Stimulated activated CD4-positive, alpha-beta T cell treated with anti-CD3 and anti-CD28 coated beads, Interleukin-4, amount 100 ng/mL, for 4 hours (primary cell): ENCODE results near the gene PCDHA1.

Experiments used
- DNase-seq, 2 experiments: peaks; one replicate each; pipeline ENCODE4 v3.0.0-alpha.2; 2020

The PCDHA1 gene

GRCh38 chr5:140996060-140996459 lies 210.1 kb downstream of the PCDHA1 start:
- no peak for DNase-seq

GRCh38 chr5:140998921-140999410 lies 213.0 kb downstream of the PCDHA1 start:
- DNase-seq, result no peak

DNA sequence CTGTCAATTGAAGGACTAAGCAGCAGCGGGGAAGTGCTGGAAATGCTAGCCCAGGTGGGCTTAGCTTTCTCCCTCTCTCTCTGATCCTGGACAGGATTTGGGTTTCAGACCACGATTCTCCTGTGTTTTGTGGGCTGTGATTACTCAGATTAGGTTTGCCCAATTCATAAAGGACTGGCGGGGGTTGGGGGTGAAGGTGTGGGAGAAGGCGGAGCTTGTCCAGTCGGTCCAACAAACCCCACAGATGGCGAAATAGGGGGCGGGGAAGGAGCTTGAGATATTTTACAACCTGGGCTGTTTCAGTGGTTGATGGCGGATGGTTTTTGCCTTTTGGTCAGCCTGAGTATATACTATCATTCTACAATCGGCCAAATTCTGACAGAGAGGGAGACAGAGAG lies 215.5 kb downstream of the PCDHA1 start:
- DNase-seq, result no peak

GRCh38 chr5:141001844-141002604 lies 216.1 kb downstream of the PCDHA1 start:
- no peak for DNase-seq

DNA sequence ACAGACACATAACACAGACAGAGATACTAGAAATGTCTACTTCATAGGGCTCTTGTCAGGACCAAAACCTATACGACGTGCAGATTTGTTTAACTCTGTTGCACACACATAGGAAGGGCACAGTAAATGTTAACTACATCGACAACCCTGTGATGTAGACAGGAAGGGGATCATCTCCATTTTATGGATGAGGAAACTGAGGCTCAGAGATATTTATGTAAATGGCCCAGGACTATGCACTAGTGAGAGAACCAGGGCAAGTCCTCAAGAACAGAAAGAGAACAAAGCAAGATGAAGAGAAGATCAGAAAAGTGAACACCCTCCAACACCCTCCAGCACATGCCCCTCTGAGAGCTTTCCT lies 216.6 kb downstream of the PCDHA1 start:
- no peak for DNase-seq

DNA sequence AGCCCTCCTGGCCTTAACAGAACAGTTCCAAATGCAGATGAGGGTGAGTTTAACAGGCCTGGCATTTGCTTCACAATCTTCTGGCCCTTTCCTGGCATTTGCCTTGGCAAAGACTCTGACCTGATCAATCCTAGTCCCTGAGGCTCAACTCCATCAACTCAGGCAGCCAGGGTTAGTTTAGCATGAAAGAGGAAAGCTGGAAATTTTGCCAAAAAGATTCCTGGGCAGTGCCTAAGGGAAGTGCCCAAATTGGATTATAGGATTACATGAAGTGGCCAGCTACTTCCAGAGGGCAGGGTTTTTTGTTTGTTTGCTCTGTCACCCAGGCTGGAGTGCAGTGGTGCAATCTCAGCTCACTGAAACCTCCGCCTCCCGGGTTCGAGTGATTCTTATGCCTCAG lies 217.1 kb downstream of the PCDHA1 start:
- DNase-seq, result no peak

DNA sequence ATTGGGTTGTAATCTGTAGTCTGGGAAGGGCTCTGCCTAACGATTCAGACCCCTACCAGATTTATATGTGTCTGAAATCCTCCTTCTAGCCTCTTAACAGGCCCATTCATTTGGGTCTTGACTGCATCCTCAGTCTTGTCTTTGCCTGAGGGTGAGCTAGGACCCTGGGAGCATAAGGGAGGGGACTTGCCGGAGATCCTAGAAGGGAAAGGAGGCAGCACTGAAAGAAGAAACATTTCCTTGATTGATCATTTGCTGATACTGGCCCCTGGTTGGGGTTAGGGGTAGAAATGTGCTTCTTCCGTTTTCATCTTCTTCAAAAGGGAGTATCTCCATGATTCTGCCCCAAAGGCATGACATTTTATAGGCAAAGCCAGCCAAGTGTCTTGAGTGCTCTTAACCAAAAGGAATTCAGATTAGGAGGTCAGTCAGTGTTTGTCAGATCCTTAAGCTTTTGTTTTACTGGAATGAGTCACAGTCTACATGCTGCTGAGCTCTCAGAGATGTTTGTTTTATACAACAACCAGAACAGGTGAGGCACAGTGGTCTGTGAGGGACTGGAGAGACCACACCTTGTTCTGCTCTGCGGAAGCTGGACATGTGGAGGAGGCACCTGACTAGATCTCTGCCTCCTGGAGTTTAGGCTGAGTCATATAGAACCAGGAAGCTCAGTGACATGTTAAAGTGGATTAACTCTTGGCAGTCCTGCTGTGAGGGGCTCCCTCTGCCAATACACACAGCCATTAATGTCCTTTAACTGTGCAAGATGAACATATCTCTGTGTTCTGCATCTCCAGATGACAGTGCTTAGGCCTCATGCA lies 218.1 kb downstream of the PCDHA1 start:
- no peak for DNase-seq

DNA sequence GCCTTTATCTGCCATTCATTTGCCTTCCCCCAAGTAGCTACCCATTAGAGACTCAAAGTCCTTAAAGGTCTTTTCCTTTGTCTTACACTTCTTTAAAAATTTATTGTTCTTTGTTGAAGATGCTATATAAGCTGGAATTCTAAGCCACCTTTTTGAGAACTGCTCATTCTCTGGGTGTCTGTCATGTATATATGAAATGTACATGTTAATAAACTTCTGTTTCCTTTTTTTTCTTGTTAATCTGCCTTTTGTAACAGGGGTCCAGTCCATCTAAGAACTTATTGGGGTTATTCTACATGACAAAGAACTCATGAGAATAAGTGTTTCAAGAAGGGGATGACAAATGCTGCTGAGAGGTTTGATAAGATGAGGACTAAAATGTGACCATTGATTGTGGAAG lies 221.9 kb downstream of the PCDHA1 start:
- DNase-seq, result no peak

GRCh38 chr5:141010047-141010793 lies 224.3 kb downstream of the PCDHA1 start:
- no peak for DNase-seq

- DNase-seq, result no peak
Measured at GRCh38 chr5:141017943-141018342, 232.0 kb downstream of the PCDHA1 start.

DNA sequence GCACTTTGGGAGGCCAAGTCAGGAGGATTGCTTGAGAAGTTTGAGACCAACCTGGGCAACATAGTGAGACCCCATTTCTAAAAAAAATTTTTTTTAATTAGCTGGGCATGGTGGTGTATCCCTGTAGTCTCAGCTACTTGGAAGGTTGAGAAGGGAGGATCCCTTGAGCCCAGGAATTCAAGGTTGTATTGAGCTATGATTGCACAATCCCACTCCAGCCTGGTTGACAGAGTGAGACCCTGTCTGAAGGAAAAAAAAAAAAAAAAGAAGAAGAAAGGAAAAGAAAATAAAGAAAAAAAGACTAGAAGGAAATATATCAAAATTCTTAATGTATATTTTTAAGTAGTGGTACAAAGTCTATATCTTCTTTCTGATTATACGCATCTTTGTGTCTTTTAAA lies 236.4 kb downstream of the PCDHA1 start:
- DNase-seq, result no peak

DNA sequence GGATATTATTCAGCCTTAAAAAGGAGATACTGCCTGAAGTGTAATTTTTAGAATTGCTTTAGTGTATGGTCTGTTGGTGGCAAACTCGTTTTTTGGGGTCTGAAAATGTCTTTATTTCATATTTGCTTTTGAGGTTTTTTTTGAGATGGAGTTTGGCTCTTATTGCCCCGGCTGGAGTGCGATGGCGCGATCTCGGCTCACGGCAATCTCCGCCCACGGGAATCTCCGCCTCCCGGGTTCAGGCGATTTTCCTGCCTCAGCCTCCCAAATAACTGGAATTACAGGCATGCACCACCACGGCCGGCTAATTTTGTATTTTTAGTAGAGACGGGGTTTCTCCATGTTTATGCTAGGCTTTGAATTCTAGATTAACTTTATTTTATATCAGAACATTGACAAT lies 245.1 kb downstream of the PCDHA1 start:
- no peak for DNase-seq

- DNase-seq, result no peak
Measured at GRCh38 chr5:141032626-141033025, 246.7 kb downstream of the PCDHA1 start.

DNA sequence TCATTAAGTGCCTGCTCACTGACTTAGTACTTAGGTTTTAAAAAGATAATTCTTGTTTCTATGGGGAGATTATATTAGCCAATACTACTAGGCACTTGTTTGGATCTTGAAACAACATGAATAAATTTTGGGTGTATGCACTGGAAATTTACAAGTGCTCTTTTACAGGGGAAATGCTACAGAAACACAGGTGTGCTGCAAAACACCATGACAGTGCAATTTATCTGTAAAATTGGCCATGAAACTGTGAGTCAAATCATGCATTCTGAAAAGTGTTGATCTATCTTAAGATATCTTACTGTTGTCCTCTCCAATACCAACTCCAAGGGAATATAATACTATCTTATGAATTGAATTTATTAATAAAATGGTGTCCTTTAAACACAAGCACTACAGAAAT lies 253.1 kb downstream of the PCDHA1 start:
- DNase-seq, result no peak

DNA sequence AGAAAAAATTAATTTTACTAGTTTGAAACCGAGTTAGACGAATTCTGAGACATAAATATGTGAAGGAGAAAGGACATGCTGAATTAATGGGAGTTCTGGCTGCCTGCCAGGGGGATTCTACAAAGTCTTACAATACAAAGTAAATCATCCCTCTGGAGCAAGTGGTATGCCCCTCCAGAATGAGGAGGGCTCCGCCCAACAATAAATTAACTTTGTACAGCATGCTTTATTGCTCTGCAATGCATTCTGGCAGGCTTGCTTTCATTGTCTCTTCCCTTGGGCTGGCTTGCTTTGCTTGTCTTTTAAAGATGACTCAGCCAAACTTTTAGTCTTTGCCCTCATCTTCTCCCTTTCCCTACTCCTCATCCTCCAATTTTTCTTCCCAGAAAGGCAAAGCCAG lies 253.6 kb downstream of the PCDHA1 start:
- DNase-seq, result no peak

GRCh38 chr5:141040093-141040770 lies 254.3 kb downstream of the PCDHA1 start:
- DNase-seq, result no peak

DNA sequence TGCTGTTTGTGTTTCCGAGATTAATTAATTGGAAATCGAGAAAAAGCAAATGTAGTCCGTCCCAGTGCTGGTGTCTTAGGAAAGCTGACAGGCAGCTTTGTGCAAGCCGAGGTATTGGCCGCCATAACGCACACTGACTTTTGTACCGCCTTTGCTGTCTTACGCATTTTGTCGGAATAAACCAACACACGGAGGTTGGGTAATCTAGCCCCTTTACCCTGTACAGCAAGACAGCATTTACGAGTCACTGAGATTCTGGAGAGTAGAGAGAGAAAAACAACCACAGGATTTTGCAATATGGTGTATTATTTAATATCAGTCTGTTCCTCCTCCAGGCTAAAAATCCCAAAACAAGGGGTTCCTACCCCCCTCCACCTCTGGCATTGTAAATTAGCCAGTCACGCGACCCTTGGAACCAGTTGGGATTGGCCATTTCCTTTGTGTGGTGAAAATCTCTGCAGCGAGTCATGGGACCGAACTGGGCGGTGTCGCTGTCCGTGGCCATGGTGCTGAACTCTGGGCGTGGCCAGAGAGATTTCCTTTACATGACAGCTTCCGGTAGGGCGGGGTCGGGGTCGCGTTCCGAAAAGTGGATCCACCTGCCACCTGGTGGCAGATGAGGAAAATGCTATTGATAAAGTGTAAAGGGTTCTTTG lies 255.0 kb downstream of the PCDHA1 start:
- peak; percentile 23 to 46 for DNase-seq

- no peak for DNase-seq
Measured at GRCh38 chr5:141041427-141041785, 255.5 kb downstream of the PCDHA1 start.

DNA sequence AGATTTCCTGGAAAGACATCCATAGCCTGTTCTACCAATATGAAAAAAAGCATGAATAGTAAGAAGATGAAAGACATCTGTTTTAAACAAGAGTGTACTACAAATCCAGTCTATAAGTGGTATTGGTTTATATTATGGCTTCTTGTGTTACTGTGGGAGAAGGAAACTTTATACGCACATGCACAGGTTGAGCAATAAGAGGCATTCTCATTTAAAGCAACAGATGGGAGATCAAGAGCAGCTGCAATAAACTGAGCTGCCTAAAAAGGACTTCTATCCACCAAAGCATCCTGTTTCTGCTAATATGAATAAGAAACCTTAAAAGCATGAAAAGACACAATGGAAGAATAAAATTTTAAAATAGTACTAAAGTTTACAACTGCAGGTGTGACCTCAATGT lies 256.6 kb downstream of the PCDHA1 start:
- no peak for DNase-seq

DNA sequence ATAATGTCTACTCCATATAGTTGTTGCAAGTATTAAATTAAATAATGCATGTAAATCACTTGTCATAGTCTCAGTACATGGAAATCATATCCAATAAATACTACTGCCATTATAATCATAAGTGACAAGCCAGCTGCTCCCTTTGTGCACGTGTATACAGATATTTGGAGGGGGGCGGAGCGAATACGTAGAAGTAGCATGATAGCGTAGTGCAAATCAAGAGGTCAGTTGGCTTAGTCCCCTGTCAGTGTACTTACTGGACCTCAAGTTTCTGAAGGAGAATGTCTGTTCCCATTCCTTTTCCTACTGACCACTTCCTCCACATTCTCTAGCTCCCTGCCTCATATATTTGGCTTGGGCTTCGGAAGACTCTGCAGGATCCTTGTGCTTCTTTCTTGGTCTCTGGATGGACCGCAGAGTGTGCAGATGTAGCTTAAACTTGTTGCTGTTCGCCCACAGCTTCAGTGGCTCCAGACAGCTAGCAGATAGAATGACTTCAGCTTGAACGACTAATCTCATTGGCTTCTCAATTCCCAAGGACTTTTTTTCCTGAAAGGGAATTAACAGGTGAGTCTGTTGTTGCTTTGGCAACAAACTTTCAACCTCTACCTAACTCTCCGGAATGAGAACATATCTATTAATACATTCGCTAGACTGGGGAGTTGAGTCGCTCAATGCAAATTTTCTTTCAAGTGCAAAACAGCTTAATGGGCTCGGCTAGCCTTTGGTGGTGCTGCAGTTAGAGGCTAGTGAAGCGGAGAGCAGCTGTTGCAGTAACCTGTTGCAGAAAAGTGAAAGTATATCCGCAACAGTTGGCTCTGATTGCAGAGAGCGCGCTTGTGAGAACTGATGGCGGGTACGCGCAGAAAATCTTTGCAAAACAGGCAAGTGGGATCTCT lies 264.9 kb downstream of the PCDHA1 start, which contains the start of gene PCDHB1:
Gene PCDHB1, plus strand, starts transcription at position 753 of the 899 bp plus-strand sequence. Its CDS starts 97 bp downstream, at position 850.
- DNase-seq, result no peak

DNA sequence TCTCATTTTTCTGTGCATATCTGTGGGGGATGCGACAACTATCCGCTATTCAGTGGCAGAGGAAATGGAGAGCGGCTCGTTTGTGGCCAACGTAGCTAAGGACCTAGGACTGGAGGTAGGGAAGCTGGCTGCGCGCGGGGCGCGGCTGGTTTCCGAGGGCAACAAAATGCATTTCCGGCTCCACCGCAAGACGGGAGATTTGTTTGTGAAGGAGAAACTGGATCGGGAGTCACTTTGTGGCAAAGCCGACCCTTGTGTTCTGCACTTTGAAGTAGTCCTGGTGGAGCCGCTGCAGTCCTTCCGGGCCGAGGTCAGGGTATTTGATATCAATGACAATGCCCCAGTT lies 265.6 kb downstream of the PCDHA1 start:
- DNase-seq, result no peak
